ENCODE results near the gene AFAP1.
"Not testable (repeated sequence)": the region's sequence is repeated elsewhere in the genome, so short reads cannot be mapped to it uniquely, and the experiment has no call there.

AFAP1 gene

GRCh38 chr4:7950301-7951092 lies 10.8 kb upstream of the AFAP1 start:
- in situ Hi-C loops (cut with MboI; ENCODE audit: low sequenced_read_pairs), result no loop called here

- in situ Hi-C loops (cut with MboI; ENCODE audit: low sequenced_read_pairs), result no loop called here
These were observed 10.1 kb upstream of the AFAP1 start for GRCh38 chr4:7949759-7950158.

GRCh38 chr4:7947927-7948326 lies 8.3 kb upstream of the AFAP1 start:
- in situ Hi-C loops (cut with MboI; ENCODE audit: low sequenced_read_pairs), result no loop called here

- in situ Hi-C loops (cut with MboI; ENCODE audit: low sequenced_read_pairs), result no loop called here
These were observed 6.2 kb upstream of the AFAP1 start for GRCh38 chr4:7945709-7946380.

- in situ Hi-C loops (cut with MboI; ENCODE audit: low sequenced_read_pairs), result no loop called here
These were observed 5.0 kb upstream of the AFAP1 start for GRCh38 chr4:7944599-7945220.

- in situ Hi-C loops (cut with MboI; ENCODE audit: low sequenced_read_pairs), result not testable (repeated sequence)
These were observed 4.0 kb upstream of the AFAP1 start for GRCh38 chr4:7943688-7944087.

GRCh38 chr4:7943211-7943610 lies 3.5 kb upstream of the AFAP1 start:
- in situ Hi-C loops (cut with MboI; ENCODE audit: low sequenced_read_pairs), result no loop called here

GRCh38 chr4:7941965-7942496 lies 2.4 kb upstream of the AFAP1 start:
- in situ Hi-C loops (cut with MboI; ENCODE audit: low sequenced_read_pairs), result no loop called here

- in situ Hi-C loops (cut with MboI; ENCODE audit: low sequenced_read_pairs), result no loop called here
These were observed 1.7 kb upstream of the AFAP1 start for GRCh38 chr4:7941111-7941964.

- in situ Hi-C loops (cut with MboI; ENCODE audit: low sequenced_read_pairs), result no loop called here
These were observed 868 bp downstream of the AFAP1 start for GRCh38 chr4:7938609-7939376.

GRCh38 chr4:7938266-7938608 lies 1.4 kb downstream of the AFAP1 start:
- in situ Hi-C loops (cut with MboI; ENCODE audit: low sequenced_read_pairs), result no loop called here

GRCh38 chr4:7937006-7937405 lies 2.7 kb downstream of the AFAP1 start:
- in situ Hi-C loops (cut with MboI; ENCODE audit: low sequenced_read_pairs), result no loop called here

GRCh38 chr4:7933651-7934510 lies 5.8 kb downstream of the AFAP1 start:
- in situ Hi-C loops (cut with MboI; ENCODE audit: low sequenced_read_pairs), result no loop called here

- in situ Hi-C loops (cut with MboI; ENCODE audit: low sequenced_read_pairs), result no loop called here
These were observed 7.4 kb downstream of the AFAP1 start for GRCh38 chr4:7932287-7932686.

- in situ Hi-C loops (cut with MboI; ENCODE audit: low sequenced_read_pairs), result no loop called here
These were observed 10.3 kb downstream of the AFAP1 start for GRCh38 chr4:7929118-7929951.

- in situ Hi-C loops (cut with MboI; ENCODE audit: low sequenced_read_pairs), result no loop called here
These were observed 10.9 kb downstream of the AFAP1 start for GRCh38 chr4:7928711-7929110.

GRCh38 chr4:7926822-7927221 lies 12.8 kb downstream of the AFAP1 start:
- in situ Hi-C loops (cut with MboI; ENCODE audit: low sequenced_read_pairs), result no loop called here

- in situ Hi-C loops (cut with MboI; ENCODE audit: low sequenced_read_pairs), result no loop called here
These were observed 15.1 kb downstream of the AFAP1 start for GRCh38 chr4:7924570-7924969.
